Stimulated activated CD4-positive, alpha-beta T cell treated with anti-CD3 and anti-CD28 coated beads, Interleukin-12 subunit alpha, Interleukin-12 subunit beta, amount 100 ng/mL, for 4 hours (primary cell): Measurements from ENCODE around the gene MAML1.

ENCODE experiments used
- DNase-seq: peaks from one replicate; pipeline ENCODE4 v3.0.0-alpha.2; 2020

The MAML1 gene

GRCh38 chr5:179812135-179812825, 79.7 kb downstream of the MAML1 start:
- DNase-seq: no peak

DNA sequence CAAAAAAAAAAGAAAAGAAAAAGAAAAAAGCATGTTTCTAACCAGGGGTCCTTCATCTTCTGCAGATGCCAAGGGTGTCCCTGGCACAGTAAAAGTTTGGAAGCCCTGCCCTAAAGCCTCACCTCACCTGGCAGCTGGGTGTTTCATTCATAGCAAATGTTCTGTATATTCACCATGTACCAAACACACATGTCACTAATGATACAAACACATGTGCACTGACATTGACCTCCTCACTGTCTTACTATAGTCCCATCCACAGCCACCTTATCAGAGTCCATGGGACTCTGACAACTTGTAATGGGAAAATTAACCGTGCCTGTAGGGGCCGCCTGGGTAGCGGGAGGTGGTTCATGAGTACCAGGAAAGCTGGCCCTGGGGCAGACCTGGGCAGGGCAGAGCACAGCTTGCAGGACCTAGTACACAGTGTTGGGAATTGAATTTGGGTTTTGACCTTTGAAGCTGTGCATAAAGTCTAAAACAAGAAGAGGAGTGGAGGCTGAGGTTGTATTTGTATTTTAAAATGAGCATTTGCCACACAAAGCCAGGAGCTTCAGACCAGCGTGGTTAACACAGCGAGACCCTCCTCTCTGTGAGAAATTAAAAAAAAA, 80.5 kb downstream of the MAML1 start:
- no peak for DNase-seq

- DNase-seq: no peak
These were observed 81.5 kb downstream of the MAML1 start for GRCh38 chr5:179814090-179814489.

- no peak for DNase-seq
These were observed 83.0 kb downstream of the MAML1 start for GRCh38 chr5:179815491-179816249.

DNA sequence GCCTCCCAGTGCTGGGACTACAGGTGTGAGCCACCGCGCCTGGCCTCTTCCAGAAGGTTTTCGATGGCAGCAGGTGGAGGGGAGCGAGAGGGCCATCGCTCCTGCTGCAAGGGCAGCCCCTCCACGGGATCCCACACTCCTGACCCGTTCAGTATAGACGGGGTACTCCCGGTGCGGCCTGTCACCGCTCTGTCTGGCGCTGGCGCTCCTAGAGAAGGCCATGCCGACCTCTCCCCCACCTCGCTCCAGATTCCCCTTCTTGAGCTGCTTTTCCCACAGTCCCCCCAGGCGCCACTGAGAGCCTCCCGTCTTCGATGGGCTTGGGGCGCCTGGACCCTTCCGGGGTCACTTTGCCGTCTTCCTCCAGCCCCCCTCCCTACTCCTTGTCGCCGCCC, 83.8 kb downstream of the MAML1 start:
- DNase-seq: no peak

GRCh38 chr5:179816796-179817469, 84.3 kb downstream of the MAML1 start:
- no peak for DNase-seq

DNA sequence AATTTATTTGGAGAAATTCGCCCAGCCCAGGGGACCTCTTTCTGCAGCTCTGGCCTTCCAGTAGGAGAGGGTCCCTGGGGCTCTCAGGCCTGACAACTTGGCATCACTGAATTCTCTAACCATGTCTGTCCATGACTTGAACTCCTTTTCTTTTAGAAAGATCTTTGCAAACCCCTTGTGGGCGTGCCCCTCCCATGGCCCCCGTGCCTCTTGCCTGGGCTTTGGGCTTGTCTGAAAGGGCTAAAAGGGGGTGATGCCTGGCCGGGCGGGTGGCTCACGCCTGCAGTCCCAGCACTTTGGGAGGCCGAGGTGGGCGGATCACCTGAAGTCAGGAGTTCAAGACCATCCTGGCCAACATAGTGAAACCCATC, 84.8 kb downstream of the MAML1 start:
- no peak for DNase-seq

DNA sequence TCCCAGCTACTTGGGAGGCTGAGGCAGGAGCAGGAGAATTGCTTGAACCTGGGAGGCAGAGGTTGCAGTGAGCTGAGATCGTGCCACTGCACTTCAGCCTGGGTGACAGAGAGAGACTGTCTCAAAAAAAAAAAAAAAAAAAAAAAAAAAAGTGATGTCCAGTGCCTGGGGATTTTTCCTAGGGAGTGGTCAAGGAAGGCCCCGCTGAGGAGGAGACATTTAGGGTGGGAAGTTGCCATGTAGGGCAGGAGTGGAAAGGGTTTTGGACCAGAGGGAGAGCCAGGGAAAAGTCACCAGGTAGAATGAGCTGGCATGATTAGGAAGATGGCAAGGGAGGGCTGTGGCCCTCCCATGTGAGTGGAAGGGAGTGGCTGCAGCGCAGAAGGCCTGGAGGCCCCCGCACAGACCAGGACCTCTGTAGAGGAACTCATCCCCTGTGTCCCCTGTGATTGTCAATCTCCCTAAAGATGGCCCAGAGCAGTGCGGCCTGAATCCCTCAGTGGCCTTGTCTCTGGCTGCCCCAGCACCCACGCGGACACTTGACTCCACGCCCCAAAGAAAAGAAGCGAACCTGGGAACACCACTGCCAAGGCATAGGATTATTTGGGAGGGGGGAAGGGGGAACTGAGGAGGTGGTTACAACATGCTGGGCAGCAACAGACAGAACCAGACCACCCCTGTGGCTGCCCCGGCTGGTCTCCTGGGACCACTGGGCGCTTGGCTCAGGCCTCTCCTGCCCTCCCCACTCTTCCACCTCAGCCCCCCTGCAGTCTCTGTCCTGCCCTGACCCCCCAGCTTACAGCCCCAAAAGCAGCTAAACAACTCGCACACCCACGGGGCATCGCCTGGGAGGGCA, 85.5 kb downstream of the MAML1 start:
- DNase-seq: no peak

DNA sequence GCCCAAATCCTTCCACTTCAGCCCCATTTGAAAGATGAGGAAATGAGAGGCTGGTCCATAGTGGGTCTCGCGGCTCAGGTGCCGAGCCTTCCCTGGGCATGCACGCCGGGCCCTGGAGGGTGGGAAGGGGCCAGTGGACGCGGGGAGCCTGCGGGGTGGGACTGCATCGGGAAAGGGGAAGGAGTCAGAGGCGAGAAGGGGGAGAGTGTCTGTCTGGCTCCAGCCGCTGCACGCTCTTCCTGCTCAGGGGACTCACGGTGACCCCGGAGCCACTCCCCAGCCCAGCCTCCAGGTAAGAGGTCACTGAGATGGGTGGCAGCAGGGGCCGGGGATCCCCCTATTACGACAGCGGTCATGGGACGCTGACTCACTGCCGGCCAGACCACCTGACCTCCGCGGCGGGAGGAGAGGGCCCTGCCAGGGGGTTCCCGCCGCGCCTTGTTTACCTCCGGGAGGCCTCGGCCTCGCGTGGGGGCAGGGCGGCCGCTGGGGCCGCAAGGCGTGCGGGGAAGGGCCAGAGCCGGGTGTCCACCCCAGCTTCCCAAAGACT, 86.2 kb downstream of the MAML1 start:
- DNase-seq: peak; percentile 71

DNA sequence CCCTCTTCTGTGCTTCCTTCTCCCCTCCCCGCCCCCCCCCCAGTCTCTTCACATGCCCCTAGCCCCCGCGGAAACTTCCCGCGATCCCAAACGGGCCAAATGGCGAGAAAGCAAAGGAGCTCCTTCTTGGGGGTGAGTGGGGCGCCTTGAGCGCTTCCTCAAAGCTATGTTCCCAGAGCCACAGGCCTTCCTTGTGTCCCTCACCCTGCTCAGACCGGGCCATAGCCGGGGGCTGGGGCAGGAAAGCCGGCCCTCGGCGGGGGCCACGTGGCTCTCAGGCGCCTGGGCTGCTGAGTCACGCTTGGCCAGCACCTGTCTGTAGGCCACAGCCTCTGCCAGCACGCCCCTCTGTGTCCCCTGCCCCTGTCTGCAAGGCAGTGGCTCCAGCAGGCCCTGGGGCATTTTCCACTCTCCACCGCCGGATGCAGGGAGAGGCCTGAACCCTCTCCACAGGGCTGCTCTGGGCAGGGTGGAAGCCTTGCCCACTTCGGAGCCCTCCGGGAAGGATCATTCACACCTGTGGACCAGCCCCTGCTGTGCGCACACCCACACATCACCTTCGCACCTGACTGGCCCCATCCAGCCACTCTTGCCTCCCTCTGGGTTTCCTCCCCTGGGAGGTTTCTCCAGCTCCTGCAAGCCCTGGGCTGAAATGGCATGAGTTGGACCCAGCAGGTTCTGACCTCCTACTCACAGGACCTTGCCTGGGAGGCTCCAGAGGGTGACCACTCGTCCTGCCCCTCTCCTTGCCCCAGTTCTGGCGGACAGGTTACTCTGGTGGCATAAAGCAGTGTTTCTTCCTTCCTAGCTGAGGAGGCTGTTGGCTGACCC, 86.9 kb downstream of the MAML1 start:
- peak; percentile 41 for DNase-seq

DNA sequence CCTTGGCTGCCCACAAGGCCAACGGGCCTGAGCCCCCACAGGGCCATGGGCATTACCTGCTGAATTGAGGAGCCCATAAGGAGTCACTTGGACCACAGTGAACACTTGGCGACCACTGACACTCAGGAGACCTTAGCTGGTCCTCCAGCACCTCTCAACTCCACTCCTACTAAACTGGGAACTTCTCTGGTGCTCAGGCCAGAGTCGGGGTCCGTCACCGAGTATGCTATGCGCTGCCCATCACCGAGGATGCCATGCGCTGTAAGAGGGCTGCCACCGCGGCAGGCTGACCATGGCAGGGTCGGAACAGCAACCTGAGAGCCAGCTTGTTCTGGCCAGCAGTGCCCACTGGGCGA, 87.5 kb downstream of the MAML1 start:
- DNase-seq: no peak

DNA sequence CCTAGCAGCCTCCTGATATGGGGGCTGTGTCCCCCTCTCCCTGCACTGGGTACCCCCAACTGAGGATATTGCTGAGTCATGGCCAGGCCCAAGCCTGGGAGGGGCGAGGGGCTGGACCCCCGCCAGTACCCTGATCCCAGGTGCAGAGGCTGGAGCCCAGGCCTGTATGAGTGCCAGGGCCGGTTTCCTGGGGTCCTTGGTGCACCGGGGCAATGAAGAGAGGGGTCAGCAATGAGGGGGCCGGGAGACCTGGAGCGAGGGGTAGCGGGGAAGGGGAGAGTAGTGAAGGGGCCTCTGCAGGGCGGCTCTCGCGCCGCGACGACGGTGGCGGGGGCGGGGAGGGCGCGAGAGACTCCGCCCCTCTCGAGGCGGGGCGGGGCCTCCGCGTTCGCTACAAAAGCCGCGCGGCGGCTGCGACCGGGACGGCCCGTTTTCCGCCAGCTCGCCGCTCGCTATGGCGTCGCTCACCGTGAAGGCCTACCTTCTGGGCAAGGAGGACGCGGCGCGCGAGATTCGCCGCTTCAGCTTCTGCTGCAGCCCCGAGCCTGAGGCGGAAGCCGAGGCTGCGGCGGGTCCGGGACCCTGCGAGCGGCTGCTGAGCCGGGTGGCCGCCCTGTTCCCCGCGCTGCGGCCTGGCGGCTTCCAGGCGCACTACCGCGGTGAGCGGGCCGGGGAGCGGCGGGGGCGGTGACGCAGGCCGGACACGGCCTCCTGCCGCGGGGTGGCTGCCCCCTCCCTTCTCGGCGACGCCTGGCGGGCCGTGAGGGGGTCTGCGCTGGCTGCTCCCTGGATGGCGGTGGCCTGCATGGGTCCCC, 88.1 kb downstream of the MAML1 start, which contains the start of gene SQSTM1:
TSS of gene SQSTM1 (plus strand) at position 423 of the 815 bp plus-strand sequence. CDS start at position 455, 32 bp downstream.
- DNase-seq: peak; percentile 83

DNA sequence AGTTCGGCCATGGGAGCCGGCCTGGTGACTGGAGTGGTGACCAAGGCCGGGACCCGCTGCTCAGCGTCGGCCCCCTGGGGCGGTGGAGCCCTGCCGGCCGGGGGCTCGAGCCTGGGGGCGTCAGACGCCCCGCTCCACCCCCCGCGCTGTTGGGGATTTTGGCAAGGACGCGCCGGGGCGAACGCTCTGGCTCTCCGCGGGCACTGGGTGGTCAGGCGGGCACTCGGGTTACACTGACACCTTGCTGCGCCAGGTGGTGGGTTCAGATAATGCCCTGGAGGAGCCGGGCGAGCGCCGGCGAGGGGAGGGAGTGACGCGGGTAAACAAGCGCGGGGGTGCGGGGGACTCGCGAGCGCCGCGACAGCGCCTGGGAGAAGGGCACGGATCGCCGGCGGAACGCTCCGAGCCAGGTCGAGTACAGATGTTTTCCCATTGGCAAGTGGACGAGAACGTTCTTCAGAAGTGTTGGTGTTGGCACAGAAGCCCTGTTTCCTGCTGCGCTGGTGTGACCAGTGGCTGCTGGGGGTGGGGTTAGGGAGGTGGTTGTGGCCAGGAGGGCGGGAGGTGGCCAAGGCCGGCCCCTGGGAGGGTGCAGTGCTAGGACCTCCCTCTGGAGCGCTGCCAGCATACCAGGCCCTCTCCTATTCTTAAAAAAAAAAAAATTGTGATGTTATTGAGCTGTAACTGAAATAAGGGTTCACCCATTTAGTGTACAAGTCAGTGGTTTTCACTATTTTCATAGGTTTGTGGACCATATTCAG, 88.9 kb downstream of the MAML1 start:
- peak; percentile 78 for DNase-seq

DNA sequence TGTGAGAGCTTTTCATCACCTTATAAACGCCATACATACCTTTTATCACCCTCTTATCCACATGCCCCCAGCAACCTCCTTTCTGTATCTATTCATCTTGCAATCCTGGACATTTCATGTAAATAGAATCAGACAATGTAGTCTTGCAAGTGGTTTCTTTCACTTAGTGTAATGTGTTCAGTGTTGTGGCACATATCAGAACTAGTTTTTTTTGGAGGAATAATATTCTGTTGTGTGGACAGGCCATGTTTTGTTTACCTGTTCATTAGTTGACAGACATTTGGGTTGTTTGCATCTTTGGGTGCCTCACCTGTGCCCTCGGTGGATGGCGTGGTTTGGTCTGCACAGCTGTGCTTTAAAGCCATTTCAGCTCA, 89.4 kb downstream of the MAML1 start:
- DNase-seq: no peak

DNA sequence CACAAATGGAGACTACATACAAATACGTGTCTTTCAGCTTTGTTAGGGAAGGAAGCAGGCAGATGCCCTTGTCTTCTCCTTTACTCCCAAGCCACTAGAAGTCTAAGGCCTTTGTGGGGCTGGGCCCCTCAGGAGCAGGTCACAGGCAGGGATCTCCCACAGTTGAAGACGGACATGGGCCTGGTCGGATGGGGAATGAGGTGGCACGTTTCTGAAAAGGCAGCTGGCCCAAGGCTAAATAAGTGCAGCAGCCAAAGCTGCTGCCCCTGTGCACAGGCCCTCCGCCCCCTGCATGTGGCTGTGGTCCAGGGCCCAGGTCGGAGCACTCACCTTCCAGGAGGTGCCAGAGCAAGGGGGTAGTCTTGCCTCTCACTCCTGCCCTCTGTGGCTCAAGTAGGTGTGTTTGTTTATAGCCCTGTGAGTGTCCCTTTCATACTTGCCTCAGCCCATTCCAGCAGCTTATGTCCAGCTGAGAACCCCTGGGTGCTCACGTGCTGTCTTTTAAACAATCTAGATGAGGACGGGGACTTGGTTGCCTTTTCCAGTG, 89.9 kb downstream of the MAML1 start:
- no peak for DNase-seq

DNA sequence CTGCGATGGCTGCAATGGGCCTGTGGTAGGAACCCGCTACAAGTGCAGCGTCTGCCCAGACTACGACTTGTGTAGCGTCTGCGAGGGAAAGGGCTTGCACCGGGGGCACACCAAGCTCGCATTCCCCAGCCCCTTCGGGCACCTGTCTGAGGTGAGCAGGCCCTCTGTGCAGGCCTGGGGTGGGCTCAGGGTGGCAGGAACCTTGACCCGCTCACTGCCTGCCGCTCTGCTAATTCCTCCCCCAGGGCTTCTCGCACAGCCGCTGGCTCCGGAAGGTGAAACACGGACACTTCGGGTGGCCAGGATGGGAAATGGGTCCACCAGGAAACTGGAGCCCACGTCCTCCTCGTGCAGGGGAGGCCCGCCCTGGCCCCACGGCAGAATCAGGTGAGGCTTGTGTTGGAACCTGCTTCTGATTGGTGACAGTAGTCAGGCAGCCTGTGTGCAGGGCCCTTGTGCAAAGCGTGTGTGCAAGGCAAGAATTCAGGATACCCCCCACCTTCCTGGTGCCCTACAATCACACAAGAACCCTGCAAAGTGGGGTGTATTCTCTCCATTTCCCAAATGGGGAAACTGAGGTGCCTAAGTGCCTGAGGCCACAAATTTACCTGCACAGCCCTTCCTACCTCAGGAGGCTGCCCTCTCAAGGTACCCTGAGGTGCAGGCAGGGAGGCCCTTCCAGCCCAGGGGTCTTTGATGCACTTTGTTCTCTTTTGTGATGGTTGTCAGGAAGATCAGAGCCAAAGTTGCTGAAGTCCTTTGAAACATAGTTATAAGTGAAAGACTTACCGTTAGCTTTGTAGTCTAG, 91.5 kb downstream of the MAML1 start:
- no peak for DNase-seq

- DNase-seq: no peak
These were observed 92.1 kb downstream of the MAML1 start for GRCh38 chr5:179824745-179825112.

DNA sequence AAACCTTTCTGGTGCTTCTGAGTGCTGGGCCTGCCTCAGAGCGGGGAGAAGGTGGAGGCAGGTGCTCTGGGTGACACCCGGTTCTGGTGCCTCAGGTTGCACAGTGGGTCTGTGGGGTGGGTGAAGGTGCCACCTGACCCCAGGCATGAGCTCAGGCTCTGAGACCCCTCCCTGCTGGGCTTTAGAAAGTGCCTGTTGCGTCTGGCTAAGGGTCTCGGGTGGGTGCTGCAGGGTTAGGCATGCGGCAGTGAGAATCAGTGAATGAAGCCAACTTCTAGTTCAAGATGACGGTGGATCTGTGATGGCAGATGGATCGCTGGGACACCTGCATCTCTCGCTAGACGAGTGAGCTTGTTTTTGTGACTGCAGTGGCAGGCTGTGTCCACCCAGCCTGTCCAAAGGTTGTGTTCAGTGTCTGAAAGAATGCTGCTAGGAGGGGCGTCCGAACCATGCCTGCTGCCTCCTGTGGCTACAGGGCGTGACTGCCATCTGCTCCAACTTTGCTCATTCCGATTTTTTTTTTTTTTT, 93.1 kb downstream of the MAML1 start:
- DNase-seq: no peak
